AG08395 (cell line): ENCODE data around the gene TMEM164.
"Not testable (repeated sequence)": the region's sequence is repeated elsewhere in the genome, so short reads cannot be mapped to it uniquely, and the experiment has no call there.

Source experiments
- DNase-seq: peaks from one replicate; pipeline ENCODE4 v3.0.0; 2012; ENCODE audit warnings: mixed read lengths, low spot score

The TMEM164 gene

GRCh38 chrX:110002300-110003166, at the start of gene TMEM164:
TMEM164 (plus strand) TSS chrX:110003114; CDS start chrX:110003775, 661 bp downstream.
- DNase-seq, result peak; percentile 78

- DNase-seq, result peak; percentile 20
Measured at GRCh38 chrX:109954333-109954732, 48.6 kb upstream of the TMEM164 start.

GRCh38 chrX:109954955-109955354, 48.0 kb upstream of the TMEM164 start:
- no peak for DNase-seq

- no peak for DNase-seq
Measured at GRCh38 chrX:109958266-109958665, 44.6 kb upstream of the TMEM164 start.

GRCh38 chrX:109959356-109959871, 43.5 kb upstream of the TMEM164 start:
- no peak for DNase-seq

GRCh38 chrX:109964390-109964789, 38.5 kb upstream of the TMEM164 start:
- no peak for DNase-seq

- DNase-seq, result no peak
Measured at GRCh38 chrX:109966246-109966645, 36.7 kb upstream of the TMEM164 start.

GRCh38 chrX:109967156-109967555, 35.8 kb upstream of the TMEM164 start:
- no peak for DNase-seq

GRCh38 chrX:109970841-109971240, 32.1 kb upstream of the TMEM164 start:
- not testable (repeated sequence) for DNase-seq

GRCh38 chrX:109974906-109975655, 27.8 kb upstream of the TMEM164 start:
- DNase-seq, result no peak

- DNase-seq, result not testable (repeated sequence)
Measured at GRCh38 chrX:109985210-109985609, 17.7 kb upstream of the TMEM164 start.

GRCh38 chrX:109987884-109988283, 15.0 kb upstream of the TMEM164 start:
- no peak for DNase-seq

GRCh38 chrX:109990582-109991276, 12.2 kb upstream of the TMEM164 start:
- no peak for DNase-seq

GRCh38 chrX:109992203-109992602, 10.7 kb upstream of the TMEM164 start:
- no peak for DNase-seq

- DNase-seq, result no peak
Measured at GRCh38 chrX:109995155-109995554, 7.8 kb upstream of the TMEM164 start.

- no peak for DNase-seq
Measured at GRCh38 chrX:109997786-109998452, 5.0 kb upstream of the TMEM164 start.

GRCh38 chrX:110000000-110000399, 2.9 kb upstream of the TMEM164 start:
- DNase-seq, result no peak

- DNase-seq, result no peak
Measured at GRCh38 chrX:110000847-110001713, 1.8 kb upstream of the TMEM164 start.

GRCh38 chrX:110001740-110002299, 1.1 kb upstream of the TMEM164 start:
- no peak for DNase-seq
